OCI-LY3 (cell line): ENCODE data around the gene RPS19.

Experiments
- CTCF ChIP-seq: fragments of 200-600, 300-600 bp; sonication (generic); IDR thresholded peaks from 2 replicates; pipeline ENCODE4 v1.5.1; 2014; ENCODE audit warnings: antibody characterized with exemption, low read length, low read depth
- EZH2phosphoT487 ChIP-seq: fragments of 200-600 bp; shearing (Covaris generic); IDR thresholded peaks from 2 replicates; pipeline ENCODE4 v1.6.1; 2018; ENCODE audit warnings: antibody characterized with exemption, mixed run types, low read depth

- TF ChIP-seq CTCF (no peak), EZH2phosphoT487 (no peak)
These were observed 49.8 kb upstream of the RPS19 start for GRCh38 chr19:41810301-41810700.
